ENCODE results near the gene KCNN3.

KCNN3 gene

GRCh38 chr1:154806333-154806732 is 63.7 kb downstream of the KCNN3 start:
- TF ChIP-seq CTCF (IDR thresholded peaks at IDR 0.05; ENCODE audit: insufficient read depth, low read depth, low read length, missing control alignments), result no peak
- H3K4me3 ChIP-seq (ENCODE audit: low read depth, low read length), result no peak overlapping the region
- no peak for DNase-seq (ENCODE audit: low read depth)

- H3K4me3 ChIP-seq (ENCODE audit: low read depth, low read length), result no peak overlapping the region
- DNase-seq (ENCODE audit: low read depth), result no peak
- no peak for TF ChIP-seq CTCF (IDR thresholded peaks at IDR 0.05; ENCODE audit: insufficient read depth, low read depth, low read length, missing control alignments)
These were observed 66.8 kb downstream of the KCNN3 start for GRCh38 chr1:154802982-154803920.

GRCh38 chr1:154802336-154802969 is 67.6 kb downstream of the KCNN3 start:
- TF ChIP-seq CTCF (IDR thresholded peaks at IDR 0.05; ENCODE audit: insufficient read depth, low read depth, low read length, missing control alignments), result no peak
- DNase-seq (ENCODE audit: low read depth), result no peak
- no peak overlapping the region for H3K4me3 ChIP-seq (ENCODE audit: low read depth, low read length)

GRCh38 chr1:154801234-154802011 is 68.7 kb downstream of the KCNN3 start:
- no peak overlapping the region for H3K4me3 ChIP-seq (ENCODE audit: low read depth, low read length)
- TF ChIP-seq CTCF (IDR thresholded peaks at IDR 0.05; ENCODE audit: insufficient read depth, low read depth, low read length, missing control alignments), result no peak
- no peak for DNase-seq (ENCODE audit: low read depth)

GRCh38 chr1:154799188-154799587 is 70.9 kb downstream of the KCNN3 start:
- DNase-seq (ENCODE audit: low read depth), result no peak
- no peak for TF ChIP-seq CTCF (IDR thresholded peaks at IDR 0.05; ENCODE audit: insufficient read depth, low read depth, low read length, missing control alignments)
- no peak overlapping the region for H3K4me3 ChIP-seq (ENCODE audit: low read depth, low read length)

- DNase-seq (ENCODE audit: low read depth), result no peak
- no peak for TF ChIP-seq CTCF (IDR thresholded peaks at IDR 0.05; ENCODE audit: insufficient read depth, low read depth, low read length, missing control alignments)
- H3K4me3 ChIP-seq (ENCODE audit: low read depth, low read length), result no peak overlapping the region
These were observed 71.4 kb downstream of the KCNN3 start for GRCh38 chr1:154798645-154799044.
